GM12875 (cell line): ENCODE results near the gene CNOT8.

ENCODE experiments used
- H3K4me3 ChIP-seq: one replicate; pipeline ENCODE4 v1.5.1; 2011; ENCODE audit warnings: low read depth, low read length, control low read depth
- CTCF ChIP-seq: IDR thresholded peaks from 2 replicates; pipeline ENCODE4 v1.5.1; 2011; ENCODE audit warnings: low read depth, mild to moderate bottlenecking, control low read depth, inconsistent platforms, low read length, moderate library complexity, borderline replicate concordance; ENCODE audit not compliant: insufficient read depth

CNOT8 gene

GRCh38 chr5:154923441-154924430 lies 65.3 kb downstream of the CNOT8 start:
- no peak for TF ChIP-seq CTCF
- H3K4me3 ChIP-seq, result no peak overlapping the region
